Fibroblast of skin of back (primary cell): Measurements from ENCODE around the gene ARL5A. TPM values are rescaled to one million over a fixed set of nuclear protein-coding genes. Genes with fewer than 3 reads are reported as not detected.
A peak's percentile ranks its signal among the peaks of the same experiment; 100 is the strongest.
"Not testable (repeated sequence)": the region's sequence is repeated elsewhere in the genome, so short reads cannot be mapped to it uniquely, and the experiment has no call there.

Experiments used
- DNase-seq: peaks from one replicate; pipeline ENCODE4 v3.0.0-alpha.2; 2013
- polyA plus RNA-seq, 2 experiments: library from polyadenylated mRNA; unstranded; fragments of 120-200 nt; gene quantifications; one replicate each; pipeline ENCODE4 v1.2.1, GENCODE V29; 2013; ENCODE audit not compliant: insufficient read length in 2 of 2

Gene ARL5A, protein sequence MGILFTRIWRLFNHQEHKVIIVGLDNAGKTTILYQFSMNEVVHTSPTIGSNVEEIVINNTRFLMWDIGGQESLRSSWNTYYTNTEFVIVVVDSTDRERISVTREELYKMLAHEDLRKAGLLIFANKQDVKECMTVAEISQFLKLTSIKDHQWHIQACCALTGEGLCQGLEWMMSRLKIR
- 21.1 TPM for polyA plus RNA-seq (2013, experiment 1 of 2; ENCODE audit: insufficient read length)
- polyA plus RNA-seq (2013, experiment 2 of 2; ENCODE audit: insufficient read length): 21.5 TPM

DNA sequence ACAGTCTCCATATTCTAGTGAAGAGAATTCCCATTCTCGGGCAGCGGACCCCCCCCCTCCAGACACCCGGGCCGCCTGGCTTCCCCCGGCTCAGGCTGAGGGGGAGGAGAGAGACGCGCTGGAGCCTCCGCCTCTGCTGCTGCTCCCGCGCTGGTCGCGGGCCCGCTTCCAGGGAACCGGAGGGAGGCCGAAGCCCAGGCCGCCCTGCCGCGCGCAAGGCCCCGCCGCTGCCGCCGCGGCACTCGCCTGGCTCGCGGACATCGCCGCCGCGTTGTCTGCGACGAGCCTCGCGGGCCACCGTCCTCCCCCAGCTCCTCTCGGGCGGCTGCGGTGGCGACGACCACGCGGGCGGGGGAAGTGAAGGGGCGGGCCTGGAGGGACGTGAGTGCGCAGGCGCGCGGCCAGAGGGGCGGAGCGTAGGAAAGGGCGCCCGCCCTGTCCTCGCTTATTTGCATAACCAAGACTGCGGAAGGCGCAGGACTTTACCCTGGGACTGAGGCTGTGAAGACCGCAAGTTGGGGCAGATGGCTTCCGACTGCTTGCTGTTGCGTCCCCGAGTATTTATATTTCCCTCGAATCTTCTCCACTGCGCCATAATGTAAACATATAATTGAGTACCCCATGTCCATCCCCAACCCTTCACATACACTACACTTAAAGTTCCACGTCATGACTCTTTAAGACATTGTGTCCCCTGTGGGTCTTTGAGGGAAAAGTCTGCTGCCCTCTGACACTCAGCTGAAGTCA, at the start of gene ARL5A:
TSS of gene ARL5A (minus strand) at position 279 of the 747 bp plus-strand sequence. CDS start at position 34, 245 bp downstream.
- peak; percentile 94 for DNase-seq

DNA sequence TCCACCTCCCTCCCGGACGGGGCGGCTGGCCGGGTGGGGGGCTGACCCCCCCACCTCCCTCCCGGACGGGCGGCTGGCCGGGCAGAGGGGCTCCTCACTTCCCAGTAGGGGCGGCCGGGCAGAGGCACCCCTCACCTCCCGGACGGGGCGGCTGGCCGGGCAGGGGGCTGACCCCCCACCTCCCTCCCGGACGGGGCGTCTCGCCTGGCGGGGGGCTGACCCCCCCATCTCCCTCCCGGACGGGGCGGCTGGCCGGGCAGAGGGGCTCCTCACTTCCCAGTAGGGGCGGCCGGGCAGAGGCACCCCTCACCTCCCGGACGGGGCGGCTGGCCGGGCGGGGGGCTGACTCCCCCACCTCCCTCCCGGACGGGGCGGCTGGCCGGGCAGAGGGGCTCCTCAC, 47.4 kb upstream of the ARL5A start:
- DNase-seq: not testable (repeated sequence)

DNA sequence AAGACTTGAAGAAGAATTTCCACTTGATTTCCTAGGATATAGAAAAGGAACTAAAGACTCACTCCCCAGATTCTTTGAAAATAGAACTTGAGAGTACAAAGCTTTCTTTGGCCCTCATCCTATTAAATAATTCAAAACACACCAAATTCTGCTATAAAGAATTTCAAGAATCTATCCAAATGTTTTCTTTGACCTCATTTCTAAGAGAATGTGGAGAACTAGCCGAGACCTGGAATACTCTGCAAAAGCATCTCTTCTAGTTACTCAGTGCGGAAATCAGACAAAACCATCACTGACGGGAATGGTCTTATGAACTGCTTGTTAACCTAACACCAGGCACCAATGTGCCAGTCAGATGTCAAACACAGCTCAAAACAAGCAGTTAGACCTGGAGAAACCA, 44.2 kb upstream of the ARL5A start:
- DNase-seq: peak; percentile 64

DNA sequence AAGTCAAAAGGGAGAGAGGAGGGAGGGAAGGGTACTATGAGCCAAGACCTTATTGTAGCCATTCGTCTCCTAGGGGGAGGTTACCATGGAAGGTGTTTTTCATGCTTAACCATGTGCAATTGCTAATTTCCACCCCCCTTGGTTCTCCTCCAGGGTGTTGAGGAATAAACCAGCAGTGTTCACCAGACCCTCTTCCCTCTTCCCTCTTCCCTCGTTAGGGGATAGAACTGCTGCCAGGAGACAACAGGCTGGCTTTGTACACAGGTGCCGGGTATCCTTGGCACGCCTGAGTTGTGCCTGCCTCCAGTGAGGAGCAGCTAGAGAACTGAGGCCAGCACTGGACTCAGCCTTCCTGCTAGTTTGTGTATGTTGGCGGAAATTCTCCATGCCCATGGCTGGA, 41.1 kb upstream of the ARL5A start:
- DNase-seq: no peak

DNA sequence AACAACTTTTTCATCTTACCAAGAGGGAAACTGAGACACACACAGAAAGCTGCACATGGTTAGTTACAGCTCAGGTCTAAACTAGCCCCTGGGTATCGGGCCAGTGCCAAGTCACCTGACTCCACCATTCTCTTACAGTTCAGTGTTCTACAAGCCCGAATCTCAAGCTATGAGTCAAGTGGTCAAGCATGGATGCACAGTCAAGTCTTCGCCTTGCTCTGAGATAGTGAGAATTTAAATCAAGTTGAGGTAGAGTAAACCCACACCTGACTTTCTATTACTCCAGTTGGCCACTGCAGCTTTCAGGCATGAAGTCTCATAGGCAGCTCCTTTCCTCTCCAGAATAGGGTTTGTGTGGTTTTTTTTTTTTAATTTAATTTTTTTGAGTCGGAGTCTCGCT, 34.5 kb upstream of the ARL5A start:
- DNase-seq: no peak

DNA sequence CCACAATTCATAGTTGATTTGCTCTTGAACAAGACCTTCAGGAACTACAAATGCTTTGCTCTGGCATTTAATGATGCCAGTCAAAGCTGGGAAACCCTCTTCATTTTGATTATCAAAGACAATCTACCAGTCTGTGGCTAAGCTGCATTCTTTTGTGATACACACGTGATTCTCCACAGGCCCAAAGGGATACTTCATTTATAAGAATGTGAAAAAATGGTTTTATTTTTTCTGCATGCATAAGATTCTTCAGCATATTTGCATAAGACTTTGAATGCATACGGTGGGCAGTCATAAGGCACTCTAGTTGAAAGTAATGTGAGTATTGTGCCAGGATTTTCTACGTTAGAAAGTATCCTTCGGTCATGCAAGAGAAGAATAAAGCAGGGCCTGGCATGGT, 33.0 kb upstream of the ARL5A start:
- peak; percentile 40 for DNase-seq

DNA sequence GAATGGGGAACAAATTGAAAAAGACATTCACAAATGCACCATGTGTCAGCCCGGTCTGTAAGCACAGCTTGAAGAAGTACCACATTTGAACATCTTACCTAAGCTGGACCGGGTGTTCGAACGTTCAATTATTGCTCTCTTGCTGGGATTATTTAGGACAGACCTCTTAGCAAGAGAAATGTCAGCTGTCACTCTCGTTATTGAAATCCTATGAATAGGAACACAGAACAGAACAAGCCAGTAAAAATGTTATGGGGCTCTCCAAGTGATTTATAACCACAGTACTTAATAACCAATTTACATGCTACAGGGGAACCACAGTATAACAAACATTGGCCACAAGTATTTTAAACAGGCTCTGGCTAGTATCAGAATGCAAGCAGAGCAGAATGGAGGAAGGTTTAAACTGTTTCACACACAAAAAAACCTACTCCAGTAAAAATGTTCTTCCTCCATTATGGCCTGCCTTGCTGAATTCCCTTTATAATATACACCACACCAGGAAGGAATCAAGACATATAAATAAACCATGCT, 32.5 kb upstream of the ARL5A start:
- DNase-seq: no peak

DNA sequence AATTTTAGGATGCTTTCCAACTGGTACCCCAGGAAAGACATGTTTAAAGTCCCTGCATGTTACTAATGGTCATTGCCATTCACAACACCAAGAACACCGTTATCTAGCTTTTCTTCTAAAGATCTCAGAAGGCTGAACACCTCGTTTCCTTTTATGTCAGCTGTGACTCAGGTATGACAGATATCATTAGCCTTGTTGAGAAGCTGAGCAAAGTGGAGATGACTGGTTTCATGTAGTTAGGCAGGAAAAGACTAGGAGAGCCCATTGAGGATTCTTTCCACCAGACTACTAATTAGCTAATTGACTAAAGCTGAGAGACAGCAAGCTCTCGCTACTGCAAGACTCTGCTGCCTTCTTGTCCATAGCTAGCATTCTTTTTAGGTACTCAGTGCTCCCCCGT, 32.0 kb upstream of the ARL5A start:
- DNase-seq: no peak

DNA sequence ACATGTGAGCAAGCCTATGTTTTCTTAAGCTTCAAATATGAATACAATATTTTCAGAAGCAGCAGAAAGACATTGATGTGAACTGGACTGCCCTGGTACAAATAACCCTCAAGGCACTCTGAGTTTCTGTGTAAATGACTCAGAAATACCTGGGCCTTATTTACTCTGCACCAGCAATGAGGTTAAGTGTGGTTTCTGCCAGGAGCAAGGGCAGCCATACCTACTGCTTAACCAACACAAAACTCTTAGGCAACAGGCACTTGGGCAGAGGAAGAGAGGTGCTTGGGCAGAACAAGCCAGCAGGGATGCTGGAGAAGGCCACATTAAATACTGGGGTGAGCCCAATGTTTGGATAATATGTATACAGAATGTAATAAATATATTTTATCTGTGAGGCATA, 29.4 kb upstream of the ARL5A start:
- DNase-seq: no peak

DNA sequence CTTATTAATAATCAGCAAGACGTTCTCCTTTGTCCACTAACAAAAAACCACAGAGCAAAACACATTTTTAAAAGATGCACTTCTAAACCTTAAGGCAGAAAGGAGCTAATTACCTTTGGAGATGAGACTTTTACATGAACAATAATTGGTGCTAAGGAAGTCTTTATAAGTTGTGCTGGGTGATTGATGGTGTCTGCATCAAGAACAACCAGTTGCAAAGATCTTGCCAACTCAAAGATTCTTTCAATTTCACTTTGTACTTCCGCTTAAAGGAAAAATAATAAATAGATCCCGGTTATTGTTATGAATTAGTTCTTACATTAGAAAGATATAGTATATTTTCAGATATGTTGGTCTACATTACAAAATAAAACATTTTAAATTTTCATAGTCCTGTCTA, 26.9 kb upstream of the ARL5A start:
- no peak for DNase-seq

DNA sequence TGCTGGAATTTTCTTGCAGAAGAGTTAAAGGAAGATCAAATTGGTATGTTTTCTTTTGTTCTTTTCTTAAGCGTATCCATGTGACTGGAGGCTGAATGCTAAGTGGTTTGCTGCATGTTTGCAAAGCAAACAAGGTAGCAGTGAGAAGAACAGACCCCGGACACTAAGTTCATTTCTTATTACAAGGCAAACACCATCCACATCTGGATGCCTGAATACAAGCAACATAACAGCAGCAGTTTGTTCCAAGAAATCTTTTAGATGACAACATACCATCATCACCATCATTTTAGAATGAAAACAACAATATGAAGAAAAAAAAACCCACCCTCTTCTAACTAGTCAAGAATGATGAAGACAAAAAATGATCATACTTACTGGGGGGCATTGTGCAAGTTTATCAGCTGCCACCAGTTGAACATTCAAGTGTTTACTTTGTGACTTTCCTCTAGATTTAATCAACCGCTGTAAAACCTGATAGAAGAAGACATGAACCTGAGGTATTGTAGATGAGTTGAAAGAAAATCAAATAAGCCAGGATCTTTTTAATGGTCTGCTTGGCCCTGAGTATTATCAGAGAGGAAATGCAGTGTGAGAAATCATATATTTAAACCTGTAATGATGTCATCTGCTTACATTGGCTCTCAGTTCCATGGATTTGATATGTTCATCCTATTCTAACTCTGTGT, 25.0 kb upstream of the ARL5A start:
- peak; percentile 10 for DNase-seq

DNA sequence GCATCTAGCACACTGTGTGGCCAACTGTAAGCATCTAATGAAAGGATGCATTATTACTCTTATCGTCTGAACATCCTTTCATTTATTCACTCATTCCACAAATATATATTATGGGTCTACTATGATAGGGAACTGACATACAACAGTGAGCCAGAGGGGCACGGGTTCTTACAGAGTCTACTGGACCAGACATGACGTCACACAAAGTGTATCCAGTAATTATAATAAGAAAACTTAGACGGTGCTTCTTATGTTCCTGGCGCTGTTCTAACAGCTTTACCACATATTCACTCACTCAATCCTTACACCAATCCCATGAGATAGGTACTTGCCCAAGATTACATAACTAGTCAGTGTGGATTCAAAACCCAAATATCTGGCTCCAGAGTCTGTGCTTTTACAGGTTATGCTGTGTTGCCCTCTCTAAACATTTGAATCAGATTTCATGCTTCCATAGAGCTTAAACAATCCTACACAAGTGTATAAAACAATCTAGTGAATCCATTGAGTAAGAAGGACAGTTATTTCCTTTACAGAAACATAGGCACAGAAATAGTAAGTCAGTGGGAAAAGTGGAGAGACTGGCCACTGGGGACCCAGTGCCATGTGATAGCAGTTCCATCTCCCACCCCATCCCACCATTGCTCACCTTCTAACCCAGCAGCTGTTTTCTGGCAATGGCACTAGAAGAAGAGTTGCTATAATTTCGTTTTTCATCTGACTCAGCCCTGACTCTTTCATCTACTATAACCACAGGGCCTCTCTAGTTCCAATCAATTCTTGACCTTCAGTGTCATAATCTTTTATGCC, 24.2 kb upstream of the ARL5A start:
- DNase-seq: no peak

DNA sequence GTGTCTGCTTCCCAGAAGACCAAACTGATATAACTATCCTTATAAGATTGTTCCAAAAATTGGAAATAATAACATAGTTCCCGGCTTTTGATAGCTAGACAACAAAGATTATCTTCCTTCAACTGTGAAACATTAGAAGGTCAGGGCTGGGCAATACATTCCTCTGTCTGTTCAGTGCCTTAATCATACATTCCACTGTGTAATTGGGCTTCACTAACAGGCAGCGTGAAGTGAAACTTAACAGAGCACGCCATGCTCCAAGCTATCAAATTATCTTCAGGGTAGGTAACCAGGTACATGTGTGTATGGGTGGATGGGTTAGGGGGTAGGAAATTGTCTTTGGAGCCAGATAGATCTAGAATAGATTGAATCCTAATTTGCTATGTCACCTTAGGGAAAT, 23.5 kb upstream of the ARL5A start:
- DNase-seq: peak; percentile 32

DNA sequence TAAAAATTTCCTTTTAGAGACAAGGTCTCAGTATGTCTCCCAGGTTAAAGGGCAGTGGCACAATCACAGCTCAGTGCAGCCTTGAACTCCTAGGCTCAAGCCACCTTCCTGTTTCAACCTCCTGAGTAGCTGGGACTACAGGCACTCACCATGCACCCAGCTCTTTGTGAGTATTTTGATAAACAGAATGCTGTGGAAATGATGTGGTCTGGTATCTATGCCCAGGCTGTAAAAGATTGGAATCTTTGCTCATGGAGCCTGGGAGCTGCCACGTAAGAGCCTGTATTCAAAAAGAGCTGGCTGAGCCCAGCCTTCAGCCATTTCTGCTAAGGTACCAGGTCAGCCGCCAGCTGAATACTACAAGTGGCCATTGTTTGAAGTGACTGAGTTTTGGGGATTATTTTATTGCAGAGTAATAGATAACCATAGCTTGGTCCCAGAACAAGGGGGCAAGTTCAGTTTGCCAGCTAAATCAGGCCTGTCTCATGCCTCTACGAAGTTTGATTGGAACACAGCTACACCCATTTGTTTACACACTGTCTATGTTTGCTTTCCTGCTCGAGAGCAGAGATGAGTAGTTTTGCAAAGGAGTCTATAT, 21.3 kb upstream of the ARL5A start:
- DNase-seq: no peak

DNA sequence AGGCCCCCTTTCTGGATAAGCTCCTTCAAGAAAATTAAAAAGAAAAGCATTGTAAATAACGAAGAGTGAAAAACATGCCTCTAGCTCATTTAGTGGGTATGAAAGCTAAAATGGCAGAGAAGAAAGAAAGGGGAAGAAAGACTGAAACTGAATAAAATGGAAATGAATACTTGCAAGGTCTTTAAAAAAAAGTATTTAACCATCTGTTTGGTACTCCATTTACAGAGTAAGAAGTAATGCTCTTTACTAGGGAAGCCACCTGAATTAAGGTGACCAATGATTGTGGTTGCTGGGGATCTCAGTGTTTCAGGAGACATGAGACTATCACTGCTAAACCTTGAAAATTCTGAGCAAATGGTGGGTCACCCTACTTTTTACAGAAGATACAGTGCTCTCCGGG, 17.7 kb upstream of the ARL5A start:
- no peak for DNase-seq

DNA sequence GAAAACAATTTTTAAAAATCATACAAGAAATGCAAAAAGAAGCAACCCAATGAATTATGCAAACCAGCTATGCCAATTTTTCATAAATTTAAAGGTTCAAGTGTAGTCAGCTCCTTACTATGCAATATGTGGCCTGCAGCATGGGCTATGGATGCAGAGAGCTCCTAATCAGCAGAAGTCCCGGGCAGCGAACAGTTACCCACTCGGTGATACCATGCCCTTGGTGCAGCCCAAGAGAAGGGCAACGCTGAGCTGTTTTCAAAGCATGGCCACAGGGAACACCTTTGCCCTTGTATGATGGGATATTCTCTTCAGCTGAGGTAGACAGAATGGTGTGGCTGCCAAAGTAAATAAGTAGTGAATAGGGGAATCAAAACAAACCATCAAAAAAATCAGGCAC, 17.3 kb upstream of the ARL5A start:
- DNase-seq: no peak

DNA sequence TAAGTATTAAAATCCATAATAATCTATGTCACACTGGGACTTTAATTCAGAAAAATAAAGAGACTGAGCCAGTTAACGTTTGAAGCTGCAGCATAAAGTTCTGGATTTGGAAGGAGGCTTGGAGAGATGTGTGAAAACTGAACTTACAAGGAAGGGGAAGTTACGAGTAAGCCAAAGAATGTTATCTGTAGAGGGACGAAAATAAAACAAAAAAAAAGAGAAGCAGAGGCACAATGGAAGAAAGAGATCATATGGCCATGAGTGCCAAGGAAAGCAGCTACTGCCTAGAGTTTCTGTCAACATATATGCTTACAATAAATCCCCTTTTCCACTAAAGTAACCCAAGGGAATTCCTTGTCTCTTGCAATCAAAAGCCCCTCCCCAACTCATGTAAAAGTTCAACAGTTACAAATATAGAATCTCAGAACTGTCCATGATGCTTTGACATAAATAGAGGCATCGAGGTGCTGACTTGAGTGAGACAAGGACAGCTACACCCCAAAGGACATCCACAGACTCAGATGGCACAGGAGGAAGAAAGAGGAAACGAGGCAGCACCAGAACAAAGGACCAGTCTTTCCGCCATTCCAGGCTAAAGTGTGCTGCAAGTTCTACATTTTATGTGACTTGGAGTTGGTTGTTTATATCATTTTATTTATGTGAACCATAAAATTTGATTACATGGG, 16.1 kb upstream of the ARL5A start:
- no peak for DNase-seq

DNA sequence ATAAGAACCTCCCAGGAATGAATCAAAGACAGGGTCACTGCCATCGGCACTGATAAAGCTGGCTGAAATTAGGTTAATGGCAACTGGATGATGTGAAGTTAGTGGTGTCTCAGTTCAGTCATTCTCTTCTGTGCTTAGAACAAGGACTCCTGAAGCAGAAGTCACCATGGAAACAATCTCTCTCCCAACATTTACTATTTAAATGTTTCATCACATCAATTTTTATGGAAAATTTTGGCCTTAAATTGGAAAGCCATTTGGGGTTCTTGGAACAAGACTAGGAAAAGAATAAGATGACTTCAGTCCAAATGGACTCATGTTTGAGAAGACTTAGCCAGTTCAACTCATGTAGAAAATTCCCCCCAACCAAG, 15.5 kb upstream of the ARL5A start:
- DNase-seq: no peak

DNA sequence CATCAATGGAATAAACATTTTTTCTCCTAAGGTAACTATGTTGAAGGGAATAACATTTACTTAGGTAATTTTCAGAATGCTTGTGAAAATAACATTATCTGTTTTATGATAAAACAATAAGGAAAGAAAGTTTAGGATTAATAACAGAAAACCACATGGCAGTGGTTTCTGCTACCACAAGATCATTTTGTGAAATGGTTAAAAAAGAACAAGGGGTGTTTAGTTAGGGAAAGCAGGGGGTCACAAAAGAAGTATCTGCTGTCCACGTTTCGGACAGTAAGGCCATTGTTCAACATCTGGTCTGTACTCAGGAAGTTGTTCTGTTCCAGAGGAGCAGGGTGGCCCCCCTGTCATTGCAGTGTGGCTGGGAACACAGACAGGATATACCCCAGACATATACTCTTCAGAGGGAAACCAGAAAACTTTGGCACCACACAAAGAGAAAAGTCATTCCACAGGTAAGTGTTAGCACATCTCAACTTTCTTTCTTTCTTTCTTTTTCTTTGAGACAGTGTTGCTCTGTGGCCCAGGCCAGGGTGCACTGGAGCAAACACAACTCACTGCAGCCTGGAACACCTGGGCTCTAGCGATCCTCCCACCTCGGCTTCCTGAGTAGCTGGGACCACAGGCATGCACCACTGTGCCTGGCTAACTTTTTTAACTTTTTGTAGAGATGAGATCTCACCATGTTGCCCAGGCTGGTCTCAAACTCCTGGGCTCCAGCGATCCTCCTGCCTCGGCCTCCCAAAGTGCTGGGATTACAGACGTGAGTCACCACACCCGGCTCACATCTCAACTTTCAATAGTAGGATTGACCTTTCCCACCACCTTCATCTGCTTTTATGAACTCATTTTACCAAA, 14.8 kb upstream of the ARL5A start:
- DNase-seq: no peak

DNA sequence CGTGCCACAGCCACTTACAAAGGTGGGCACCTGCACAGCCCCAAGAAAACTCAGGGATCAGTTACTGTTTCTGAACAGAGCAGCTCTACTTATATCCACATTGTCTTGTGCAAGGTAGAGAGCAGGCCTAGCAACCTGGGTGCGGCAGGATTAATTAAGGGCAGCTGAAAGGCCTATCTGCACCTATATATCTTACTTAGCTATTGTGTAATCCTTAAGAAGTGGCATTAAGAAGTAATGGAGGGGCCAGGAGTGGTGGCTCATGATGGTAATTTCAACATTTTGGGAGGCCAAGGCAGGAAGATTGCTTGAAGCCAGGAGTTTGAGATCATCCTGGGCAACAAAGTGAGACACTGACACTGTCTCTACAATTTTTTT, 12.8 kb upstream of the ARL5A start:
- no peak for DNase-seq
